HEK293T (cell line): ENCODE data around the gene LCOR.

Experiments
- ARNT ChIP-seq: fragments of 450-650 bp; IDR thresholded peaks from 2 replicates; pipeline ENCODE4 v1.6.1; 2017; ENCODE audit warnings: mild to moderate bottlenecking
- BHLHE40 ChIP-seq: fragments of 450-650 bp; IDR thresholded peaks from 2 replicates; pipeline ENCODE4 v1.6.1; 2016; ENCODE audit warnings: mild to moderate bottlenecking, moderate library complexity, borderline replicate concordance
- ELF4 ChIP-seq: fragments of 450-650 bp; IDR thresholded peaks from 2 replicates; pipeline ENCODE4 v1.6.1; 2017; ENCODE audit warnings: antibody characterized with exemption
- FOXA1 ChIP-seq: fragments of 450-650 bp; IDR thresholded peaks from 2 replicates; pipeline ENCODE4 v1.6.1; 2016; ENCODE audit warnings: mild to moderate bottlenecking
- FOXK2 ChIP-seq: fragments of 450-650 bp; IDR thresholded peaks from 2 replicates; pipeline ENCODE4 v1.6.1; 2016; ENCODE audit warnings: mild to moderate bottlenecking
- FOXM1 ChIP-seq: fragments of 450-650 bp; IDR thresholded peaks from 2 replicates; pipeline ENCODE4 v1.6.1; 2017; ENCODE audit warnings: mild to moderate bottlenecking, borderline replicate concordance
- HDGF ChIP-seq: fragments of 450-650 bp; IDR thresholded peaks from 2 replicates; pipeline ENCODE4 v1.6.1; 2017; ENCODE audit warnings: antibody characterized with exemption, borderline replicate concordance
- LEF1 ChIP-seq: fragments of 450-650 bp; IDR thresholded peaks from 2 replicates; pipeline ENCODE4 v1.6.1; 2017; ENCODE audit warnings: mild to moderate bottlenecking, borderline replicate concordance
- NFRKB ChIP-seq: fragments of 450-650 bp; IDR thresholded peaks from 2 replicates; pipeline ENCODE4 v1.6.1; 2016; ENCODE audit warnings: mild to moderate bottlenecking, moderate library complexity
- PKNOX1 ChIP-seq: fragments of 450-650 bp; IDR thresholded peaks from 2 replicates; pipeline ENCODE4 v1.6.1; 2016
- SP1 ChIP-seq: fragments of 450-650 bp; IDR thresholded peaks from 2 replicates; pipeline ENCODE4 v1.6.1; 2017
- SUZ12 ChIP-seq: fragments of 450-650 bp; IDR thresholded peaks from 2 replicates; pipeline ENCODE4 v1.6.1; 2016; ENCODE audit warnings: mild to moderate bottlenecking
- TARDBP ChIP-seq: fragments of 450-650 bp; IDR thresholded peaks from 2 replicates; pipeline ENCODE4 v1.6.1; 2016
- ZNF384 ChIP-seq: fragments of 450-650 bp; IDR thresholded peaks from 2 replicates; pipeline ENCODE4 v1.6.1; 2016

GRCh38 chr10:97003151-97003803 lies 171.2 kb downstream of the LCOR start:
- no peak for TF ChIP-seq ELF4
- TF ChIP-seq FOXM1: no peak
- TF ChIP-seq BHLHE40: no peak
- TF ChIP-seq SP1: no peak
- TF ChIP-seq FOXA1: no peak
- no peak for TF ChIP-seq FOXK2
- no peak for TF ChIP-seq NFRKB
- TF ChIP-seq HDGF: no peak
- no peak for TF ChIP-seq LEF1
- TF ChIP-seq ZNF384: no peak
- TF ChIP-seq SUZ12: no peak
- no peak for TF ChIP-seq PKNOX1
- no peak for TF ChIP-seq ARNT
- TF ChIP-seq TARDBP: no peak
